AG04450 (cell line): ENCODE data around the gene LANCL2. TPM values are rescaled to one million over a fixed set of nuclear protein-coding genes. Genes with fewer than 3 reads are reported as not detected.
A peak's percentile ranks its signal among the peaks of the same experiment; 100 is the strongest.

Source experiments
- CTCF ChIA-PET: fragments of 300-600, 350-600 bp; formaldehyde crosslinking; extraction: SDS; loops from one replicate; lab custom pipeline; 2022; ENCODE audit warnings: antibody characterized with exemption, inconsistent platforms; lab: Charles Lee
- POLR2A ChIA-PET: fragments of 350-600 bp; formaldehyde crosslinking; extraction: SDS; loops from one replicate; lab custom pipeline; 2021; ENCODE audit warnings: antibody characterized with exemption, inconsistent platforms; lab: Yijun Ruan, JAX
- DNase-seq: peaks from one replicate; pipeline ENCODE4 v3.0.0-alpha.2; 2011; ENCODE audit warnings: low read depth, low spot score
- H3K27ac ChIP-seq: one replicate; pipeline ENCODE4 v1.5.1; 2012; ENCODE audit warnings: low read depth, low read length, control low read depth
- H3K27me3 ChIP-seq: one replicate; pipeline ENCODE4 v1.6.0; 2012; ENCODE audit warnings: low read length; ENCODE audit not compliant: control insufficient read depth, insufficient read depth
- H3K4me3 ChIP-seq: 2 replicates; pipeline ENCODE4 v1.5.1; 2011; ENCODE audit warnings: mild to moderate bottlenecking, low read depth, low read length, control low read depth
- H3K9me3 ChIP-seq: 2 replicates; pipeline ENCODE4 v1.5.1; 2012; ENCODE audit warnings: low read length; ENCODE audit not compliant: control insufficient read depth, insufficient read depth
- polyA plus RNA-seq: library from polyadenylated mRNA; depleted of rRNA; stranded (reverse); fragments of >200 nt; gene quantifications from 2 replicates; pipeline ENCODE4 v1.2.3, GENCODE V29; 2011
- TF ChIP-seq, protein P1 (sequence below): IDR thresholded peaks from 2 replicates; pipeline ENCODE4 v1.5.1; 2011; ENCODE audit warnings: low read depth, low read length, control low read depth, inconsistent platforms

Gene LANCL2
- polyA plus RNA-seq, 1 experiment: 16.9 TPM

DNA sequence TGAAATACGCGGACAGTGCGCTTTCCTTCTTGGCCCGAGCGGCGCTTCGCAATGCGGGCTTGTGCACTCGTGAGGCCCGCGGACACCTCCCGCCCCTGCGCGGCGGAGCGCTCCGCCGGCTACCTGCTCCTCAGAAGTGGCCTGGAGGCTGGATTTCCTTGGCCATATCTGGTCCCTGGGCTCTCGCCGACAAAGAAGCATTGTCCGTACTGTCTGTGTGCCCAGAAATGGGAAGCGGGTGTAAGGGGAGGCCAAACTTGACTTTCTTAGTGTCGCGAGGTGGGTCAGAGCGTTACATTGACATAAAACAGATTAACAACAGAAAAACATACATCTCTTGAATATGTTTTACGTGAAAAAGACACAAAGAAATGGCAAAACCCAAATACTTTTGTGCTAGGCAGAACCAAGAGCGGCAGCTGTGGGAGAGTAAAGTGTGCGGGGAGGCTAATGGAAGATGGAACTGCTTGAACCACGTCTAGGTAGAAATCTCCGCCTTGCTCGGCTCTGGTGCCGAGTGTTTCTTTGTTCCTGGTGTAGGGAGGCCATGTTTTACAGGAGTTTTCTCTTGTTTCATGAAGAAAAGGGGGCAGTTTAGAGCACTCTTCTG is 1.4 kb downstream of the LANCL2 start:
- ChIA-PET CTCF (interaction anchor here (0.6 to 1.2 kb wide), 3 partner anchors 8 to 49 kb away, joined by 3 to 4 read pairs (median 4); no protein-coding TSS in a partner anchor), POLR2A (interaction anchor here (0.6 to 1.5 kb wide), 8 partner anchors 8 to 608 kb away, joined by 3 to 14 read pairs (median 6); partner anchors contain the start of gene SEC61G)
- DNase-seq: no peak

DNA sequence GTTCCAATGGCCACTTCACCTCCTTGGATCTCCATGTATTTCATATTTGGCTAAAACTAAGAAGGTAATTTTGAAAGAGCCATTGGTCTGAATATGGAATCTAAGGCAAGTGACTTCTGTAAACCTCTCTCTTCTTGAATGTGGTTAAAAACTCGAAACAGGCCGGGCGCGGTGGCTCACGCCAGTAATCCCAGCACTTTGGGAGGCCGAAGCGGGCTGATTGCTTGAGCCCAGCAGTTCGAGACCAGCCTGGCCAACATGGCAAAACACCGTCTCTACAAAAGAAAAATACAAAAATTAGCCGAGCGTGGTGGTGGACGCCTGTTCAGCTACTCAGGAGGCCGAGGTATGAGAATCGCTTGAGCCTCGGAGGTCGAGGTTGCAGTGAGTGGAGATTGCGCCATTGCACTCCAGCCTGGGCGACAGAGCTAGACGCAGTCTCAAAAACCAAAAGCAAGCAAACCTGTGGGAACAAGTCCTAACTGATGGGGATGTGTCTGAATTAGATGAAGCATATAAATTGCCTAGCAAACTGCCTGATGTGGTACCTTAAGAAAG is 2.2 kb downstream of the LANCL2 start:
- TF ChIP-seq, protein P1, sequence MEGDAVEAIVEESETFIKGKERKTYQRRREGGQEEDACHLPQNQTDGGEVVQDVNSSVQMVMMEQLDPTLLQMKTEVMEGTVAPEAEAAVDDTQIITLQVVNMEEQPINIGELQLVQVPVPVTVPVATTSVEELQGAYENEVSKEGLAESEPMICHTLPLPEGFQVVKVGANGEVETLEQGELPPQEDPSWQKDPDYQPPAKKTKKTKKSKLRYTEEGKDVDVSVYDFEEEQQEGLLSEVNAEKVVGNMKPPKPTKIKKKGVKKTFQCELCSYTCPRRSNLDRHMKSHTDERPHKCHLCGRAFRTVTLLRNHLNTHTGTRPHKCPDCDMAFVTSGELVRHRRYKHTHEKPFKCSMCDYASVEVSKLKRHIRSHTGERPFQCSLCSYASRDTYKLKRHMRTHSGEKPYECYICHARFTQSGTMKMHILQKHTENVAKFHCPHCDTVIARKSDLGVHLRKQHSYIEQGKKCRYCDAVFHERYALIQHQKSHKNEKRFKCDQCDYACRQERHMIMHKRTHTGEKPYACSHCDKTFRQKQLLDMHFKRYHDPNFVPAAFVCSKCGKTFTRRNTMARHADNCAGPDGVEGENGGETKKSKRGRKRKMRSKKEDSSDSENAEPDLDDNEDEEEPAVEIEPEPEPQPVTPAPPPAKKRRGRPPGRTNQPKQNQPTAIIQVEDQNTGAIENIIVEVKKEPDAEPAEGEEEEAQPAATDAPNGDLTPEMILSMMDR: no peak
- no peak for DNase-seq
- Histone ChIP-seq H3K27ac (no peak overlapping the region), H3K4me3 (peak overlapping the region; percentile 97), H3K27me3 (no peaks in the 10 kb centered on the region), H3K9me3 (no peaks in the 10 kb centered on the region; the same call in 1 of the 2 replicates)
- ChIA-PET CTCF (interaction anchor here (0.6 kb wide), 1 partner anchor 47 kb away, joined by 4 read pairs; no protein-coding TSS in a partner anchor), POLR2A (no interaction called here)

More for the DNA sequence above, 1.4 kb downstream of the LANCL2 start:
- Histone ChIP-seq H3K9me3 (no peaks in the 10 kb centered on the region; the same call in 1 of the 2 replicates), H3K4me3 (peak overlapping the region; percentile 97), H3K27me3 (no peaks in the 10 kb centered on the region), H3K27ac (peak overlapping the region; percentile 80)
- TF ChIP-seq, protein P1: no peak

DNA sequence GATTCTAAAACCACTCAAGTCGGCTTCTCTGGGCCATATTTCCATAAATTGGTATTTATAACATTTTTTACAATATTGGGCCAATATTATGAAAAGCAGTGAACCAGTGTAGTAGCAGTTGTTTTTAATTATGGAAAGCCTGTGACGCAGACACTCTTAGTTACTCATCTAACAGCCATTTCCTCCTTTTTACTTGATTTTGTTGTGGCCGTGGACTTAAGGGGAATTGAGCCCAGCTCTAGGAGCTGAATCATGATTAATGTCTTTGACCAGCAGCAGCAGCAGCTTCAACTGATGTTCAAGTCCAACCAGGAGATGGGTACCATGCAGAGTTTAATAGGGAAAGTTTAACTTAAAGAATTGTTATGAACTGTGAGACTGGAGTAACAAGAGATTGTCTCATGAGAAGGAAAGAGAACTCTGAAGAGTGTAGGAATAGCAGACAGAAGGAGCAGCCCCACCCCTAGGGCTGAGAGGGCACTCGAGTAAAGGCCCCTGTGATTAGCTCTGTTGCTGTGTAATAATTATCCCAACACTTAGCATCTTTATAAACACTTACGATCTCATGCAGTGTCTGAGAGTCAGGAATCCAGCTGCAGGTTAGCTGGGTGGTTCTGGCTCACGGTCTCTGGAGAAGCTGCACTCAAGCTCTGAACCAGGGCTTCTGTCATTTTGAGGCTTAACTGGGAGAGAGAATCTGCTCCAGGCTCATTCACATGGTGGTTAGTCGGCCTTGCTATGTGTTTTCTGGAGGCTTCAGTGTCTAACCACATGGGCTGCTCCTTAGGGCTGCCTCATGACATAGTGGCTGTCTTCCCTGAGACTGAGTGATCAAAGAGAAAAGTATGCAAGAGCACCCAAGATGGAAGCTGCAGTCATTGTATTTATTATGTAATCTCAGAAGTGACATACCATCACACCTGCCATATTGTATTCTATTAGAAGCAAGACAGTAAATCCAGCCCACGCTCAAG is 4.6 kb downstream of the LANCL2 start:
- ChIA-PET POLR2A (interaction anchor here (0.6 kb wide), 1 partner anchor 349 kb away, joined by 4 read pairs; no protein-coding TSS in a partner anchor), CTCF (interaction anchor here (1.4 to 6.8 kb wide), 2 partner anchors 44 to 89 kb away, joined by 5 to 51 read pairs; no protein-coding TSS in a partner anchor)
- no peak overlapping the region for H3K4me3 ChIP-seq
- peak overlapping the region; percentile 72 for H3K27ac ChIP-seq
- DNase-seq: peak; percentile 67
- H3K27me3 ChIP-seq: no peaks in the 10 kb centered on the region
- TF ChIP-seq, protein P1: no peak
- H3K9me3 ChIP-seq: no peaks in the 10 kb centered on the region; the same call in 1 of the 2 replicates

DNA sequence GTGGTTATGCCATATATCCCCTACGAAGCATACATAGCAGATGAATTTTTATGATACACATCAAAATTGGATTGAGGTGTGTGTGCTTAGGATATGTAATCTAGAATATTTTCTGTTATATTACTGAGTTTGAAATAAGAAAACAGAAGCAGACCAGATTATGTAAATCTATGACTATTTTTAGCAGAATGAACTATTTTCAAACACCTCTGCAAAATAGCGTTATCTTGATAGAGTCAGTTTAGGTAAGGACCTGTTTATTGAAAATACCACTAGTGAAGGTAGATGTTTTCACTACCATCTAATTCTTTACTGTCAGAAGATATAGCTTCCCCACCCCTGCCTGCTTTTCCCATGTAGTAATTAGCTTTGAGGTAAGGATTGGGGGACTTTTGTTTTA is 9.1 kb downstream of the LANCL2 start:
- POLR2A ChIA-PET: interaction anchor here (1.4 kb wide), 1 partner anchor 8 kb away, joined by 6 read pairs; no protein-coding TSS in a partner anchor
- no peaks in the 10 kb centered on the region for H3K27me3 ChIP-seq
- CTCF ChIA-PET: interaction anchor here (0.7 to 6.8 kb wide), 2 partner anchors 8 to 40 kb away, joined by 3 to 51 read pairs; no protein-coding TSS in a partner anchor
- no peak overlapping the region for H3K27ac ChIP-seq
- DNase-seq: no peak
- TF ChIP-seq, protein P1: no peak
- no peak overlapping the region for H3K4me3 ChIP-seq
- H3K9me3 ChIP-seq: no peaks in the 10 kb centered on the region
